Measurements from ENCODE around the gene TTC32. TPM values are rescaled to one million over a fixed set of nuclear protein-coding genes. Genes with fewer than 3 reads are reported as not detected.

The TTC32 gene
- total RNA-seq, 2 donors from 2014 or later = 3.7 to 6.6 TPM

DNA sequence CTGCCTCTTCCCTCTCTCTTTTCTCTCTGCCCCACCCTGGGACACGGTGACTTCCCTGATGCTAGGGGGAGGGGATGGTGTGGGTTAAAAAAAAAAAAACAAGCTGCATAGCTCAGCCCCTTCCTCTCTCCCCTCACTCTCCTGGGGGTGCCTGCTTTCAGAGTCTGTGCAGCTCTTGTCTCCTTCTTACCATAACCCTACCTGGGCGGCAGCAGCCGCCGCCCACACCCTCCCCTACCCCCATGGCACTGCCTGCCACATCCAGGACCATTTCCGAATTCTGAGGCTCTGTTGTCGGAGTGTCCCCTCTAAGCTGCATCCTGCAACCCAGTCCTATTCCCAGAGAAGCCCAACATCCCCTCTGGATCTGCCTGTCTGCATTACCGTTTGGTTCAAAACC is 16.0 kb downstream of the TTC32 start:
- H3K4me1 ChIP-seq = no peaks in the 10 kb centered on the region
- no peaks in the 10 kb centered on the region for H3K9me3 ChIP-seq
- no peaks in the 10 kb centered on the region for H3K27me3 ChIP-seq
- peak; percentile 40 for DNase-seq (ENCODE audit: low spot score)
- H3K27ac ChIP-seq = no peak overlapping the region
- TF ChIP-seq CTCF (IDR thresholded peaks at IDR 0.05) = no peak
- no peaks in the 10 kb centered on the region for H3K36me3 ChIP-seq
- no peak overlapping the region for H3K4me3 ChIP-seq

DNA sequence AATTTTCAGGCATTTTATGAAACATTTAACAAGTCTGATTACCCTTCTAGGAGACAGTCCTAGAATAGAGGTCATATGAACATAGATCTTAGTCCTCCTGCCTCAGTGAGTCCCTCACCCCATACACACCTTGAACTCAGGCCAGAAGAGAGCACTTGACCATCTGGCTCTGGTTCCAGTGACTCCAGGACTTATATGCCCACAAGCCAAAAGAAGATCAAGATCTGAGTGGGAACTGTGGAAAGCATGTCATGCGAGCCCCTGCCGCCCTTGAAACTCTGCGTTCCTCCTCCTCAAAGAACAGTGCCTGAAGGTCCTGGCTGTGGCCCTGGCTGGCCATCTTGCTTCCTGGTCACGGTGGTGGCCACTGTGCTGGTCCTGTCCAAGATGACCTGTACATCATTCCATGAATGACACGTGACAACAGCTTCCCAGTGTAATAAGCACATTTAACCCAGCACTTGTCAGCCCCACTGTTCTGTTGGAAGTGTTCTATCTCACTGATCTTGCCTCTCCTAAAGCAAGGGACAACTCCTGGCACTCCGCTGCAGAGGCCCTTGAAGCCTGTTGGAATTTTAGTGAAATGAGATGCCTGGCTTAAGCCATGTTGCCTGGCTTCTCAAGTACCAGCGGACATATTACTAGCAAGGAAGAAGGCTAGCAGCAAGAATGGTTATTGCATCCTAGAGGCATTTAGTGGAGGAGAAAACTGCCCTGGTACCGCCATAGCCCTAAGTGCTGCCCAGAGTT is 17.6 kb downstream of the TTC32 start:
- Histone ChIP-seq H3K27me3 (no peaks in the 10 kb centered on the region), H3K4me1 (no peaks in the 10 kb centered on the region), H3K36me3 (no peaks in the 10 kb centered on the region), H3K27ac (no peak overlapping the region), H3K9me3 (no peaks in the 10 kb centered on the region), H3K4me3 (no peak overlapping the region)
- no peak for TF ChIP-seq CTCF (IDR thresholded peaks at IDR 0.05)
- peak; percentile 34 for DNase-seq (ENCODE audit: low spot score)

DNA sequence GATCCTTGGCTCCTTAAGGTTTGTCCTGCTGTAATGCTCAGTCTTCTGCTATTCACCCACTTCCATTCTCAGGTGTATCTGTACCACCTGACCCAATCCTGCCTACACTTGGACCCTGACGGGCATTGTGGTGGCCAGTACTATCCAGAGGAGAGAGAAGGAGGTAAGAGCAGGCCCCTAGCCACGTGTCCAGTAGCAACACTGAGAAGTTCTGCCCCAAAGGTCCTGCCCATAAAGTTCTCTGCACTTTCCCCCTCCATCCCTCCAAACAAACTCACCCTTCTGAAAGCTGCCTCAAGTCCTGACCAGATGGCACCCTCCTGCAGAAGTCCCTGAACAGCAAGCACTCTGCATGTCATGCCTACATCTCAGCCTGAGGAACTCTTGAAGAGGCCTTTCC is 18.3 kb downstream of the TTC32 start:
- H3K9me3 ChIP-seq = no peaks in the 10 kb centered on the region
- DNase-seq (ENCODE audit: low spot score) = peak; percentile 40
- no peaks in the 10 kb centered on the region for H3K4me1 ChIP-seq
- no peaks in the 10 kb centered on the region for H3K27me3 ChIP-seq
- H3K4me3 ChIP-seq = no peak overlapping the region
- no peak overlapping the region for H3K27ac ChIP-seq
- TF ChIP-seq CTCF (IDR thresholded peaks at IDR 0.05) = no peak
- H3K36me3 ChIP-seq = no peaks in the 10 kb centered on the region

DNA sequence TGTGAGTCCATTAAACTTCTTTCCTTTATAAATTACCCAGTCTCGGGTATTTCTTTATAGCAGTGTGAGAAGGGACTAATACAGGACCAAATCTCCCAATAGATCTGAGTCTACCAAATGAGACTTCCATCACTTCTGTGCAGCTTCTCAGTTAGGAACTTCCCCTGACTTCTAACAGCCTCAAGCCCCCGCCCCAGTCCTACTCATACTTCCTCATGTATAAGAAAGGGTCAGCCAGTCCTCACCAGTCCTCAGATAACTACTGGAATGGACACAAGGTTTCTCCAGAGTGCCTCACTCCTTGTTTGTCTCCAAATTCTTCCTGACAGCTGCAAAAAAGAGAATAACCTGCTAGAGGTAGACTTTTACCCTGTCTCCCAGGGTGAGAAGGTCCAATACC is 19.5 kb downstream of the TTC32 start:
- DNase-seq (ENCODE audit: low spot score) = peak; percentile 34
- TF ChIP-seq CTCF (IDR thresholded peaks at IDR 0.05) = no peak

GRCh38 chr2:19881908-19882265 is 19.9 kb downstream of the TTC32 start:
- Histone ChIP-seq H3K27ac (no peak overlapping the region), H3K9me3 (no peaks in the 10 kb centered on the region), H3K4me3 (no peak overlapping the region), H3K4me1 (no peaks in the 10 kb centered on the region), H3K27me3 (no peaks in the 10 kb centered on the region), H3K36me3 (no peaks in the 10 kb centered on the region)
- TF ChIP-seq CTCF (IDR thresholded peaks at IDR 0.05) = no peak
- no peak for DNase-seq (ENCODE audit: low spot score)

More for the DNA sequence above, 19.5 kb downstream of the TTC32 start:
- Histone ChIP-seq H3K9me3 (no peaks in the 10 kb centered on the region), H3K27ac (no peak overlapping the region), H3K4me3 (no peak overlapping the region), H3K27me3 (no peaks in the 10 kb centered on the region), H3K36me3 (no peaks in the 10 kb centered on the region), H3K4me1 (no peaks in the 10 kb centered on the region)

All from right atrium auricular region (tissue), 2 donors.